Stimulated activated CD8-positive, alpha-beta memory T cell treated with anti-CD3 and anti-CD28 coated beads, Interleukin-4, amount 100 ng/mL, for 24 hours (primary cell): Measurements from ENCODE around the gene CTBS.
"Not testable (repeated sequence)": the region's sequence is repeated elsewhere in the genome, so short reads cannot be mapped to it uniquely, and the experiment has no call there.

Source experiments
- DNase-seq: peaks from one replicate; pipeline ENCODE4 v3.0.0-alpha.2; 2020; ENCODE audit warnings: low read depth

The CTBS gene

GRCh38 chr1:84585803-84586202 is 11.6 kb upstream of the CTBS start:
- no peak for DNase-seq

- DNase-seq, result no peak
Observed at GRCh38 chr1:84584126-84584525, 9.9 kb upstream of the CTBS start.

- no peak for DNase-seq
Observed at GRCh38 chr1:84583648-84584047, 9.4 kb upstream of the CTBS start.

GRCh38 chr1:84582802-84583587 is 8.8 kb upstream of the CTBS start:
- no peak for DNase-seq

- no peak for DNase-seq
Observed at GRCh38 chr1:84581648-84582047, 7.4 kb upstream of the CTBS start.

GRCh38 chr1:84574936-84575335 is 696 bp upstream of the CTBS start:
- no peak for DNase-seq

GRCh38 chr1:84573481-84573966 is 716 bp downstream of the CTBS start:
- DNase-seq, result no peak

GRCh38 chr1:84571150-84571535 is 3.1 kb downstream of the CTBS start:
- no peak for DNase-seq

- no peak for DNase-seq
Observed at GRCh38 chr1:84570436-84571149, 3.6 kb downstream of the CTBS start.

- DNase-seq, result no peak
Observed at GRCh38 chr1:84569216-84569615, 5.0 kb downstream of the CTBS start.

GRCh38 chr1:84550826-84551225 is 23.4 kb downstream of the CTBS start:
- DNase-seq, result no peak

- no peak for DNase-seq
Observed at GRCh38 chr1:84541679-84542078, 32.6 kb downstream of the CTBS start.

- DNase-seq, result no peak
Observed at GRCh38 chr1:84540759-84541158, 33.5 kb downstream of the CTBS start.

- DNase-seq, result no peak
Observed at GRCh38 chr1:84539972-84540371, 34.3 kb downstream of the CTBS start.

GRCh38 chr1:84538599-84538998 is 35.6 kb downstream of the CTBS start:
- DNase-seq, result no peak

GRCh38 chr1:84525779-84526178 is 48.5 kb downstream of the CTBS start:
- no peak for DNase-seq

GRCh38 chr1:84524590-84524989 is 49.6 kb downstream of the CTBS start:
- no peak for DNase-seq

GRCh38 chr1:84510668-84511067 is 63.6 kb downstream of the CTBS start:
- DNase-seq, result no peak

GRCh38 chr1:84510165-84510564 is 64.1 kb downstream of the CTBS start:
- DNase-seq, result no peak

- DNase-seq, result no peak
Observed at GRCh38 chr1:84509029-84509428, 65.2 kb downstream of the CTBS start.

- DNase-seq, result no peak
Observed at GRCh38 chr1:84508510-84508909, 65.7 kb downstream of the CTBS start.

- not testable (repeated sequence) for DNase-seq
Observed at GRCh38 chr1:84507887-84508286, 66.4 kb downstream of the CTBS start.

GRCh38 chr1:84506729-84507453 is 67.3 kb downstream of the CTBS start:
- no peak for DNase-seq
